Measurements from ENCODE around the gene TP73.

Gene TP73

GRCh38 chr1:3651930-3652547 is at the start of gene TP73:
Gene TP73 (plus strand): TSS chr1:3652516. CDS start chr1:3682366, 29,850 bp downstream.
- in situ Hi-C loops (cut with MboI; ENCODE audit: low sequenced_read_pairs): no loop called here

DNA sequence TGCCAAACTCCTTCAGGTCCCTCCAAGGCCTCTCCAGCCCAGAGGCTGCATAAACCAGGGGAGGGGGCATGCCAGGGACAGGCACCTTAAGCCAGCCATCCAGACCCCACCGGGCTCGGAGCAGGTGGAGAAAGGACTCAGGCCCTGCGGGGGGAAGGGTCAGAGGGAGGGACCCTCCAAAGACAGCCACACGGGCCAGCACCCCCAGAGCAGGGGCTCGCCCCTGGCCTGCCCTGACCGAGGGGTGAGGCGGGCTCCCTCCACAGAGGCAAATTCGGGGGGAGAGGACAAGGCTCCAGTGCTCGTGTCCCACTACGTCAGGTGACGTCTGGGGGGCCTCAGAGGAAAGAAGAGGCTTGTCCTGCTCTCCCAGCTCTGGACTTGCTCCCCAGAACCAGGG is 49.2 kb upstream of the TP73 start:
- in situ Hi-C loops (cut with MboI; ENCODE audit: low sequenced_read_pairs): no loop called here

GRCh38 chr1:3603571-3604467 is 48.5 kb upstream of the TP73 start:
- in situ Hi-C loops (cut with MboI; ENCODE audit: low sequenced_read_pairs): no loop called here

DNA sequence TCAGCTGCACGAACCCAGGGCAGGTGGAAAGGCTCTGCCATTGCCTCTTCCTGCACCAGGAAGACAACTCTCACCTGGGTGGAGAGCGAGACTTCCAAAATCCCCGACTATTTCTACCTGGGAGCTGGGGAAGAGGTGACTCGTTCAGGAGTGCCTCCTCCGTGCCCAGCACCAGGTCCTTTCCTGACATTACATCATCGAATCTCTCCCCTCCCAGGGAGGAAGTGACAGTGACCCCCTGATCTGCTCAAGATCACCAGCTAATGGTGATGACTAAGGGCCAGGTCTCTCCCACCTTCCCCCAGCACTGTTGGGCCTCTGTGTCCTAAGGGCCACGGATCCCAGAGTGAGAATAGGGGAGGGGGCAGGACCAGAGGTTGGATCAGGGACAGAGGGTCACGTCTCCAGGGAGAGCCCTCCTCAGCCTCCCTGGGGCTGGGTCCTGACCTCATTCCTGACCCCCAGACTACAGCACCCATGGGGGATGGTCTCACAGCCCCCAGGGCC is 47.8 kb upstream of the TP73 start:
- in situ Hi-C loops (cut with MboI; ENCODE audit: low sequenced_read_pairs): no loop called here

DNA sequence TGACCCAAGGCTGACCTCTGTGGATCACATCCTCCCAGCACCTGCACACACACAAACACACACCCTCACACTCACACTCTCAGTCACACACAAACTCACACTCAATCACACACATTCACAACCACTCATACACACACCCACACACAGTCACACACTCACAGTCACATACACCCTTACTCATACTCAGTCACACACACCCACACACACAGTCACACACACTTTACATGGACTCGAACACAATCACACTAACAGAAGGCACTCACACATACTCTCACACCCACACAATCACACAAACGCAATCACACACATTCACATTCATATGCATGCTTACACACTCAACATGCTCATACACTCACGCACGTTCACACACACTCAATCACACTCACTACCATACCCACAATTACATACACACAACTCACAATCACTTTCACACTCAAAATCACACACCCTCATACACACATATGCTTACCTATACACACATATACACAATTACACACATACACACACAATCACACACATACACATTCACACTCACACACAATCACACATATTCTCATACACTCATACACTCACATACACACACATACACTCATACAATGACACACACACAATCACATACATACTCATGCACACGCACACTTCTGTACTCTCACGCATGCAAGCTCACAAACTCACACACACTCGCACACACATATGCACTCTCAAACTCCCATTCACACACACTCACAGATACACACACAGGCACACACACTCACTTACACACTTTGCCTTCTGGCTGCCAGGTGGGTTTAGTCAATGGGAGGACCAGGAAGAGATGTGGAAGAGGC is 47.1 kb upstream of the TP73 start:
- in situ Hi-C loops (cut with MboI; ENCODE audit: low sequenced_read_pairs): no loop called here

DNA sequence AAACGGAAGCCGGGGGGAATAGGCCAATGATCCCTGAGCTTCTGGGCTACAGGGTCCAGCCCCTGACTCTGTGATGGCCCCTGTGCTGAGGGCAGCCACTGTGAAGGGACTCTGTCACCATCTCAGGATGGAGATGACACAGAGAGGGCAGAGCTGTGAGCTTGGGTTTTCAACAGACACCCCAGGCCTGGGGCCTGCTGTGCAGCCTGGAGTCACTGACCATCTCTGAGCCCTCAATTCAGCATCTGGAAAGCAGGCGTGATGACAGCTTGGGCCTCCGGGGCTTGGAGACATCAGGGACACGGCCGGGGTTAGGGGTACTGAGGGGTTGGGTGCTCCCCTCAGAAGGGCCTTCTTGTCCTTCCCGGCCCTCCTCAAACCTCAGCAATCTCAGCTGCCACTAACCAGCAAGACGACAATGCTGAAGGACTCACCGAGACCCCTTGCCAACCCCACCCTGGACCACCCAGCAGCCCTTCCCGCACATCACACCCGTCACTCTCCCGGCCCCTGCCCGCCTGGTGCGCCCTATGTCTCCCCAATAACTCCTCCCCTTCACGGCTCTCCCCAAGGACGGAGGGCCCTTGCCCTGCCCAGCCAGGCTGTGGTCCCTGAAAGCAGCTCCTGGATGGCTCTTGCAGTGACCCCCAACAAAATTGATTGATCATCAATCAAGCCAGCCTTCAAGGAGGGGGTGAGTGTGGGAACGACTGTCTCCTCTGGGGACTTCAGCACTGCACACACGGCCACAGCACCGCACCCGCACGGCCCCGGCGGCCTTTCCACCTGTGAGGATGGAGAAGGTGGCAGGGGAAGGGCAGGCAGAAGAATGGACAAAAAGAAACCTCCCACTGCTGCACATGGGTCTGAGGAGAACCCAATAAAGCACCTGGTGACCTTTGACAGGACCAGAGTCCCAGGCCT is 45.3 kb upstream of the TP73 start:
- in situ Hi-C loops (cut with MboI; ENCODE audit: low sequenced_read_pairs): no loop called here

GRCh38 chr1:3607703-3608065 is 44.6 kb upstream of the TP73 start:
- in situ Hi-C loops (cut with MboI; ENCODE audit: low sequenced_read_pairs): no loop called here

- in situ Hi-C loops (cut with MboI; ENCODE audit: low sequenced_read_pairs): no loop called here
Observed at GRCh38 chr1:3608154-3608553, 44.2 kb upstream of the TP73 start.

DNA sequence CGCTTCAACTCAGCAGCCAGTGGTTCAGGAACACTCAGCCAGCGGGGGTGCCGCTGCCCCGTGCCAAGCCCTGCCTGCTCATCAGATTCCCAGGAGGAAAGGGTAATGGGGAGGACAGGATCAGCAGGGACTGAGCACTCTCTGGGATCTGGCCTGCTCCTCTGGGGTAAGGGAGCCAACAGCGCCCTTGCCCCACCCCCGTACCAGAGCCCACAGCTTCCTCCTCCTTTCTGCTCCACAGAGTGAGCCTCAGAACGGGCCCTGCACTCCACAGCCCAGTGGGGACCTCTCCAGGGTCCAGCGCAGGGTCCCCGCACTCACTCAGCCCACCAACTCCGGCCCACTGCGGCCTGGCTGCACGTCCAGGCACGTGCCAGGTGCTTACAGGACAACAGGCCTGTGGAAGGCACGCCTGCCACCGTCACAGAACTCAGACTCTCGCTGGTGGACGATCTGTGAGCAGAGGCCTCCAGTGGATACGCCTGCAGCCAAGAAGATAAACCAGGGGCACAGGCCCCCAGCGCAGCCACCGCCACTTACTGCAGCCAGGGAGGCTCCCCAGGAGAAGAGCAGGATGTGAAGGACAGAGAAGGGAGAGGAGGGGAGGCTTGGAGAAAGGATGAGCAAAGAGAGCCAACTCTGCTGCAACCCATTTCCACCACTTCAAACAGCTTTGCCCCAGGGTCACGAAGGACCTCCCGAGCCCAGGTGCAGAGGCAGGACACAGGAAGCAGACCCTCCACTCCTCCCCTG is 43.1 kb upstream of the TP73 start:
- in situ Hi-C loops (cut with MboI; ENCODE audit: low sequenced_read_pairs): no loop called here

GRCh38 chr1:3609769-3610526 is 42.4 kb upstream of the TP73 start:
- in situ Hi-C loops (cut with MboI; ENCODE audit: low sequenced_read_pairs): no loop called here

DNA sequence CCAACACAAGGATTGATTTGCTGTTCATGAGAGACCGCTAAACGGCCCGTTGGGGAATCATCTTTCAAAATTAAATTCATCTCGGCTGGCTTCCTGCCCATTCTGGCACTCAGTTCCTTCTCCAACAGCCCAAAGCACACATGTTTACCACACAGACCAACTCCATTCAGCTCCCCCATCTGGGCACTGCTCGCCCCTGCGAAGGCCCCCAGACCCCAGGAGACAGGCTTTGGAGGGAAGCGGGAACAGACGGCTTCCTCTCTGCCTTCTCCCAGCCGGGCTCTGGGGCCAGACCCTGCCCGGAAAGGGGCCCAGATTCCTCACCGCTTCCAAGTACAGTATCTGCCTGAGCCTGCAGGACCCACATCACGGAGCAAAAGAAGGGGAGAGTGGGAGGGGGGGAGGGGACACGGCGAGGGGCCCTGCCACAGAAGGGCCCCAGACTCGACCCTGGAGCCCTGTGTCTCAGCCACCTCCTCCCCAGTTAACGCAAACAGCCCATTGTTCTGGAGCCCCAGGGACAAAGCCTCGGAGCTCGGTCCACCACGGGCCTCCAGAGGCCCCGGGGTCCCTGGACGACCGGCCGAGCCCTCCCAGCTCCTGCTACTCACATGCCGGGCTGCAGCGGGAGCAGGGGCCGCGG is 41.7 kb upstream of the TP73 start:
- in situ Hi-C loops (cut with MboI; ENCODE audit: low sequenced_read_pairs): no loop called here

GRCh38 chr1:3611170-3612019 is 40.9 kb upstream of the TP73 start, which contains the start of gene MEGF6:
Gene MEGF6 (minus strand): TSS chr1:3611508. CDS start chr1:3611268, 240 bp downstream.
- in situ Hi-C loops (cut with MboI; ENCODE audit: low sequenced_read_pairs): no loop called here

GRCh38 chr1:3612123-3612522 is 40.2 kb upstream of the TP73 start:
- in situ Hi-C loops (cut with MboI; ENCODE audit: low sequenced_read_pairs): no loop called here

DNA sequence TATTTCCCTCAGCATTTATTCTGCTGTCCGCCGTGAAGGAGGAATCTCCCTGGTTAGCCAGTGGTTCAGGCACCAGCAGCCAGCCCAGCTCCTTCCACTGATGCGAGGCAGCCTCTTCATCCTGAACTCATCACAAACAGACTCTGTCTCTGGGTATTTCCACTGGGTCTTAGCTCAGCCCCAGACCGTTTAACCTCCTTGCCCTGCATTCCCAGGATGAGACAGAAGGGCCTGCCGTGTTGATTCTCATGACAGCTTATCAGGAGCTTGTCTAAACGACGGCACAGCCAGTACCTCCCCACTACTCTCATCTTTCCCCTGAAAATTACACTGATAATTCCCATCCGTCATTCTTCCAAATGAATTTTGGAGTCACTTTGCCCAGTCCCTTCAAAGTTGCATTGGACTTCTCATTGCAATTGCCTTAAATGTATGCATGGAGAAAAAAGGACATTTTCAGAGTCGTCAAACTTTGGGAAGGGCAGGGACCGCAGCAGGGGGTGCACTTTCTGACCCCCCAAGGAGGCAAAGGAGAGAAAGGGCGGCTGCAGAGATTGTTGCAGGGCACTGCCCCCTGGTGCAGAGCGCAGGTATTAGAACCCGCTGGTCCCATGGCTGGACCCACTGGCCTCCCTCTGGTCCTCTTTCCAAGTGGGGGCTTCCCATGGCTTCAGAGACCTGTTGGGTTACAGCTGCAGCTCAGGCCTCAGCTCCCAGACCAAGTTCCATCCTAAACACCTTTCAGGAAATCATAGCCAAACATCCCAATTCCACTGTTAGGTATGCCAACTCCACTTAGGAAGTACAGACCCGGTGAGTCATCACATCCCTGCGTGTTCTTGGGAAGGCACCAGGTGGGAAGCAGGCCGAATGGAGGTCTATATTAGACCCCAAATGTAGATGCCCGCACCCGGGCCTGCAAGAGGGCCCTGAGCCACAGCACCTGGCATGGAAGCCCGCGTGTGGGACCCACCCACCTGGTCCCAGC is 37.3 kb upstream of the TP73 start:
- in situ Hi-C loops (cut with MboI; ENCODE audit: low sequenced_read_pairs): no loop called here

- in situ Hi-C loops (cut with MboI; ENCODE audit: low sequenced_read_pairs): no loop called here
Observed at GRCh38 chr1:3616861-3617260, 35.5 kb upstream of the TP73 start.

GRCh38 chr1:3617806-3618345 is 34.4 kb upstream of the TP73 start:
- in situ Hi-C loops (cut with MboI; ENCODE audit: low sequenced_read_pairs): no loop called here
